HepG2 (cell line): ENCODE data around the gene FABP1. TPM values are rescaled to one million over a fixed set of nuclear protein-coding genes. Genes with fewer than 3 reads are reported as not detected.

Source experiments
- AKAP8 ChIP-seq: sonication (generic); formaldehyde crosslinking; IDR thresholded peaks from 2 replicates; pipeline ENCODE4 v1.5.1; 2020; ENCODE audit warnings: mild to moderate bottlenecking, missing genetic modification reagents
- ATF4 ChIP-seq, 2 experiments: fragments of 450-650 bp in 1 of 2; sonication (generic) in 1 of 2; formaldehyde crosslinking; IDR thresholded peaks; 2 replicates each; pipeline versions ENCODE4 v1.5.0 to v1.8.0; 2020 to 2022; ENCODE audit warnings: mild to moderate bottlenecking in 1 of 2, missing genetic modification reagents in 1 of 2
- CENPX ChIP-seq: sonication (generic); formaldehyde crosslinking; IDR thresholded peaks from 2 replicates; pipeline ENCODE4 v1.9.0; 2021; ENCODE audit warnings: mild to moderate bottlenecking, missing genetic modification reagents, moderate library complexity
- GATAD2A ChIP-seq: IDR thresholded peaks from 2 replicates; pipeline ENCODE4 v1.6.1; 2016
- HDAC2 ChIP-seq: sonication (generic); formaldehyde crosslinking; IDR thresholded peaks from 2 replicates; pipeline ENCODE4 v1.4.0; 2020; ENCODE audit warnings: missing genetic modification reagents
- HIC2 ChIP-seq: sonication (generic); formaldehyde crosslinking; IDR thresholded peaks from 2 replicates; pipeline ENCODE4 v1.9.0; 2022; ENCODE audit warnings: low read depth, missing genetic modification reagents
- HOMEZ ChIP-seq: IDR thresholded peaks from 2 replicates; pipeline ENCODE4 v1.6.1; 2016; ENCODE audit warnings: low read depth
- IRF9 ChIP-seq: sonication (generic); formaldehyde crosslinking; IDR thresholded peaks from 2 replicates; pipeline ENCODE4 v1.8.0; 2022; ENCODE audit warnings: missing genetic modification reagents, mild to moderate bottlenecking, borderline replicate concordance
- PAF1 ChIP-seq: IDR thresholded peaks from 2 replicates; pipeline ENCODE4 v1.6.1; 2016; ENCODE audit warnings: missing genetic modification reagents, missing compliant biosample characterization
- PAX8 ChIP-seq: sonication (generic); formaldehyde crosslinking; IDR thresholded peaks from 2 replicates; pipeline ENCODE4 v1.8.0; 2022; ENCODE audit warnings: mild to moderate bottlenecking, missing genetic modification reagents, borderline replicate concordance
- PHF5A ChIP-seq: IDR thresholded peaks from one replicate; pipeline ENCODE4 v1.6.1; 2018; ENCODE audit warnings: low read depth, missing genetic modification reagents; ENCODE audit not compliant: unreplicated experiment
- SCMH1 ChIP-seq: sonication (generic); formaldehyde crosslinking; IDR thresholded peaks from 2 replicates; pipeline ENCODE4 v1.9.0; 2021; ENCODE audit warnings: missing genetic modification reagents, mild to moderate bottlenecking, borderline replicate concordance
- SOX6 ChIP-seq, 2 experiments: fragments of 450-650 bp in 1 of 2; sonication (generic) in 1 of 2; formaldehyde crosslinking in 1 of 2; IDR thresholded peaks; 2 replicates each; pipeline versions ENCODE4 v1.4.0 to v1.6.1; 2017 to 2020; ENCODE audit warnings: antibody characterized with exemption in 1 of 2, mild to moderate bottlenecking in 1 of 2, missing genetic modification reagents in 1 of 2
- SSRP1 ChIP-seq: IDR thresholded peaks from 2 replicates; pipeline ENCODE4 v1.6.1; 2016; ENCODE audit warnings: control low read depth
- TBX3 ChIP-seq: fragments of 450-650 bp; IDR thresholded peaks from 2 replicates; pipeline ENCODE4 v1.6.1; 2017; ENCODE audit warnings: antibody characterized with exemption, mild to moderate bottlenecking, inconsistent platforms, borderline replicate concordance
- ZBTB42 ChIP-seq: sonication (generic); formaldehyde crosslinking; IDR thresholded peaks from 2 replicates; pipeline ENCODE4 v1.5.0; 2020; ENCODE audit warnings: mild to moderate bottlenecking, missing genetic modification reagents
- ZFP82 ChIP-seq: sonication (generic); formaldehyde crosslinking; IDR thresholded peaks from 2 replicates; pipeline ENCODE4 v1.5.1; 2020; ENCODE audit warnings: mild to moderate bottlenecking, missing genetic modification reagents, borderline replicate concordance
- ZGPAT ChIP-seq: IDR thresholded peaks from 2 replicates; pipeline ENCODE4 v1.6.1; 2016; ENCODE audit warnings: mild to moderate bottlenecking
- ZNF143 ChIP-seq: sonication (generic); formaldehyde crosslinking; IDR thresholded peaks from 2 replicates; pipeline ENCODE4 v1.4.0; 2020; ENCODE audit warnings: missing genetic modification reagents
- ZNF549 ChIP-seq: sonication (generic); formaldehyde crosslinking; IDR thresholded peaks from 2 replicates; pipeline ENCODE4 v1.5.0; 2020; ENCODE audit warnings: missing genetic modification reagents
- polyA plus RNA-seq, 8 experiments: library from polyadenylated mRNA; depleted of rRNA in 3 of 8; stranded (reverse) in 7 of 8; unstranded in 1 of 8; fragments of >200 nt; fragmentation: Illumina TruSeq in 4 of 8; extraction: Trizol in 4 of 8; gene quantifications; 2 replicates each; pipeline versions ENCODE4 v1.2.1 to v1.2.3, GENCODE V29; 2011 to 2016; ENCODE audit warnings: low read depth in 4 of 8, missing spikeins in 1 of 8, mixed read lengths in 1 of 8; ENCODE audit not compliant: insufficient read depth in 1 of 8
- total RNA-seq, 5 experiments: library from RNA; depleted of rRNA; stranded (reverse); fragments of >200 nt; fragmentation: Illumina TruSeq; extraction: Trizol; gene quantifications; 2 replicates each; pipeline ENCODE4 v1.2.3, GENCODE V29; 2016; ENCODE audit warnings: low read depth in 1 of 5

The FABP1 gene
- total and polyA plus RNA-seq, 2 of the 13 experiments (the other 11 are each of a cell fraction or from before 2014, with no cell fraction given): 644 to 1,608 TPM

GRCh38 chr2:88122141-88122884 lies 5.5 kb downstream of the FABP1 start (continued):
- TF ChIP-seq HIC2 (CRISPR knock-in tag): no peak
- TF ChIP-seq ZNF143 (CRISPR knock-in tag): no peak
- no peak for TF ChIP-seq IRF9
- no peak for TF ChIP-seq GATAD2A (CRISPR knock-in tag)
- no peak for TF ChIP-seq HOMEZ (CRISPR knock-in tag)
- TF ChIP-seq ZBTB42 (CRISPR knock-in tag): no peak
- 0 out of 2 replicates have a peak, but pooled peaks have one; percentile 34 for TF ChIP-seq ZFP82 (CRISPR knock-in tag)
- TF ChIP-seq SSRP1 (CRISPR knock-in tag): peak; percentile 73; the same call in 1 of the 2 replicates
- no peak; the same call in 1 of the 2 replicates for TF ChIP-seq ZGPAT (CRISPR knock-in tag)
- TF ChIP-seq SOX6 (IDR thresholded peaks at IDR 0.05): no peak
- no peak; the same call in 1 of the 2 replicates for TF ChIP-seq SOX6 (CRISPR knock-in tag; IDR thresholded peaks at IDR 0.05)
- TF ChIP-seq PAF1 (CRISPR knock-in tag): peak; percentile 99
- TF ChIP-seq AKAP8 (CRISPR knock-in tag): peak; percentile 96
- no peak for TF ChIP-seq TBX3
- TF ChIP-seq CENPX (CRISPR knock-in tag): no peak
- TF ChIP-seq ATF4 (CRISPR knock-in tag; IDR thresholded peaks at IDR 0.05): no peak
- TF ChIP-seq PAX8: no peak
- peak; percentile 80 for TF ChIP-seq PHF5A (CRISPR knock-in tag)
- no peak for TF ChIP-seq ZNF549 (CRISPR knock-in tag)
- TF ChIP-seq HDAC2 (CRISPR knock-in tag): peak; percentile 44; the same call in 1 of the 2 replicates
- TF ChIP-seq SCMH1: no peak
